Fibroblast of the aortic adventitia (primary cell): ENCODE results near the gene CERS3. TPM values are rescaled to one million over a fixed set of nuclear protein-coding genes. Genes with fewer than 3 reads are reported as not detected.

Source experiments
- DNase-seq: peaks from one replicate; pipeline ENCODE4 v3.0.0-alpha.2; 2010; ENCODE audit warnings: low read depth
- H3K4me3 ChIP-seq: 2 replicates; pipeline ENCODE4 v1.5.1; 2011; ENCODE audit warnings: low read depth, mild to moderate bottlenecking, control low read depth, low read length, moderate library complexity
- total RNA-seq: library from RNA; depleted of rRNA; stranded (reverse); fragments of >200 nt; gene quantifications from 2 replicates; pipeline ENCODE4 v1.2.3, GENCODE V29; 2012; ENCODE audit warnings: low replicate concordance
- TF ChIP-seq, protein P1 (sequence below): IDR thresholded peaks from 2 replicates; pipeline ENCODE4 v1.5.1; 2011; ENCODE audit warnings: mild to moderate bottlenecking, low read length, control low read depth, inconsistent platforms; ENCODE audit not compliant: insufficient read depth

The CERS3 gene
- total RNA-seq, 1 donor: not detected

DNA sequence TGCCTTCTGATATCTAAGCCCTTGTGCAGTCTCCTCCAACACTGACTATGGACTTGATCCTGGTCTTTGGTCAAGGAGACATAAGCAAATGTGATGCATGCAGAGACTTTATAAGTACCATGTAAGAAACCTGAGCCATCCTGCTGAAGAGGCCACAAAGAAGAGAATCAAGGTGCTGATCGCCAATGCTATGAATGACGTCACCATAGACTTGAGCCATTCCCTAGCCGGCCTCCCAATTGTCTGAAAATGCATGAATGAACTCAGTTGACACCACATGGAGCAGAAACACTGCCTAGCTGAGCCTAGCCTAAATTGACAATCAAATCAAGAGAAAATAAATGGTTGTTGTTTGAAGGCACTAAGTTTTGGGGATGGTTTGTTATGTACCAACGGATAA lies 51.9 kb downstream of the CERS3 start:
- no peak for DNase-seq
- TF ChIP-seq, protein P1, sequence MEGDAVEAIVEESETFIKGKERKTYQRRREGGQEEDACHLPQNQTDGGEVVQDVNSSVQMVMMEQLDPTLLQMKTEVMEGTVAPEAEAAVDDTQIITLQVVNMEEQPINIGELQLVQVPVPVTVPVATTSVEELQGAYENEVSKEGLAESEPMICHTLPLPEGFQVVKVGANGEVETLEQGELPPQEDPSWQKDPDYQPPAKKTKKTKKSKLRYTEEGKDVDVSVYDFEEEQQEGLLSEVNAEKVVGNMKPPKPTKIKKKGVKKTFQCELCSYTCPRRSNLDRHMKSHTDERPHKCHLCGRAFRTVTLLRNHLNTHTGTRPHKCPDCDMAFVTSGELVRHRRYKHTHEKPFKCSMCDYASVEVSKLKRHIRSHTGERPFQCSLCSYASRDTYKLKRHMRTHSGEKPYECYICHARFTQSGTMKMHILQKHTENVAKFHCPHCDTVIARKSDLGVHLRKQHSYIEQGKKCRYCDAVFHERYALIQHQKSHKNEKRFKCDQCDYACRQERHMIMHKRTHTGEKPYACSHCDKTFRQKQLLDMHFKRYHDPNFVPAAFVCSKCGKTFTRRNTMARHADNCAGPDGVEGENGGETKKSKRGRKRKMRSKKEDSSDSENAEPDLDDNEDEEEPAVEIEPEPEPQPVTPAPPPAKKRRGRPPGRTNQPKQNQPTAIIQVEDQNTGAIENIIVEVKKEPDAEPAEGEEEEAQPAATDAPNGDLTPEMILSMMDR: no peak
- no peak overlapping the region for H3K4me3 ChIP-seq

DNA sequence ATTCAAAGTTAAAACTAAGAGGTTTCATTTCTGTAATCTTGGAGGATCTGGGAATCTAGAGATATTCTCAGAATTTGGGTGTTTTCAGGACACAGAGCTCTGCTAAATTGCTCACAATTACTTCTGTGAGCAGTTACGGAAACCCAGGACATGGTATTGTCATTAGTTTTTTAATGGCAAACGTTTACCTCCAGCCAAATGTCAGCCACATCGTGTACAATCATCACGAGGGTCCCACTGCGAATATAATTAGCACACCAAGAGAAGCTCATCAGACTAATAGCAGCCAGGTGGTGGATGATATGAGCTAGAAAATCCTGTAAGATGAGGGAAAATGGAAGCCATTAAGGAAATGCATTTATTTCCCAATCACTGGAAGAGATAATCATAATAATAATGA lies 56.0 kb downstream of the CERS3 start:
- DNase-seq: no peak
- H3K4me3 ChIP-seq: no peak overlapping the region
- TF ChIP-seq, protein P1: no peak

DNA sequence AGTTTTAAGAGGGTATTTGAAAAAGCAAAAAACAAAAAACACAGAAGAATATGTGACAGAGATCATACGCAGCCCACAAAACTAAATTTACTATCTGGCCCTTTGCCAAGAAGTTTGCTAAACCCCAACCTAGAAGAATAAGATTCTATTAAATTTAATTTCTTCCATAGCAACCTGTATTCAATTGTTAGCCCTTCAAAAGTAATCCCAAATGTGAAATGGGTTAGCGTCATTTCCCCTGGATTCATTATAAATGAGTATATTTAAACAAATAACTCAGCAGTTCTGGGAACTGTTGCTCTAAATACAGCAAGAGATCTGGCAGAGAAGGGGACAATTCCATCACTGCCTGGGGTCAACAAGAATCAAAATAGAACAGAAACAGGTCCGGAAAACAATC lies 56.8 kb downstream of the CERS3 start:
- DNase-seq: no peak
- H3K4me3 ChIP-seq: no peak overlapping the region
- TF ChIP-seq, protein P1: no peak

DNA sequence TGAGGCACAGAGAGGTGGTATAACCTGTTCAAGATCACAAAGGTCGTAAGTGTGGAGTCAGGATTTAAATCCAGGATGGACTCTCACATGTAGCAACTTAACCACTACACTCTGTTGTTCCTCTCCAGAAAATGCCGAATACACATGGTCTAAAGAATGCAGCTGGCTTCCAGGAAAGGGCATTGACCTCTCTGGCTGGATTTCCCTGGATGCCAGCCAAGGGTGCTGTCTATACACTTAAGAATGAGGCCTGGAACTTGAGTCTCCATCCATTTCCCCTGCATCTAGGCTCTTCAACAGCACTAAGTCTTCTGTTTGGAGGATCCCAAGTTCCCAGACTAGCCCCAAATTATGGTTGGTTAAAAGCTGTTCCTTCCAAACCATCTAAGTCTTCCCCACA lies 60.5 kb downstream of the CERS3 start:
- H3K4me3 ChIP-seq: no peak overlapping the region
- TF ChIP-seq, protein P1: no peak
- peak; percentile 20 for DNase-seq

DNA sequence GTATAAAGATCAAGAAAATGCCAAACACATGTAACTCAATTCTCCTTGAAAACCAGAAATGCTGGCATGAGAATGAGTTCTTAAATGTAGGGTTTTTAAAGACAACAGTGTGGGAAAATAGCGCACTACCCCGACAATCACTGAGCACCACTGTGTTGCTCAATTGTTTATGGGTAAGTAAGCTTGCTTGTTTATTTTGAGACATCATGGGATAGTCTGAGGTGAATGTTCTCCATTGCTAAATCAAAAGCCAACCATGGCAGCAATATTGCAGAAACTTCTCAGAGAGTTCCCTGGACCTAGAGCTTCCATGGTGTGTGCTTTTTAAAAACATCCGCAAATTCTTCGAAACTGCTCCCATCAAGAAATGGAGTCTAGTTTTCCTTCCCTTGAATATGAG lies 62.7 kb downstream of the CERS3 start:
- TF ChIP-seq, protein P1: no peak
- DNase-seq: no peak
- H3K4me3 ChIP-seq: no peak overlapping the region

DNA sequence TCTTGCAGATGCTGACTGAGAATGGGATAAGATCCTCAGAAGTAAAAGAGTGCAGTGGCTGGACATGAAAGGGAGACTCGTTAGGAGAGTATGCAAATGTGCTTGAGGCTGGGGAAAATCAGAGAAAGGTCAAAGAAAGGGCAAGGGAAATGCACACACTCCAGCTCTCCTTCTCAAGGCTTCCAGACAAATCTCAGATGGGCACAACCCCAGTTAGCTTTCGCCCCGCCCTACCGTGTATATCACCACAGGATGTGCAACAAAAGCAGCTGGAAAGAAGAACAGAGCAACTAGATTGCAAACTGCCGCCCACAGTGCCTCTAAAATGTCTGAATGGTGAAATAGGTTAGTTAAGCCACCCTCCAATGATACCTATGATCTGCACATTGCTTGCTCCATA lies 63.9 kb downstream of the CERS3 start:
- no peak overlapping the region for H3K4me3 ChIP-seq
- no peak for DNase-seq
- TF ChIP-seq, protein P1: no peak

DNA sequence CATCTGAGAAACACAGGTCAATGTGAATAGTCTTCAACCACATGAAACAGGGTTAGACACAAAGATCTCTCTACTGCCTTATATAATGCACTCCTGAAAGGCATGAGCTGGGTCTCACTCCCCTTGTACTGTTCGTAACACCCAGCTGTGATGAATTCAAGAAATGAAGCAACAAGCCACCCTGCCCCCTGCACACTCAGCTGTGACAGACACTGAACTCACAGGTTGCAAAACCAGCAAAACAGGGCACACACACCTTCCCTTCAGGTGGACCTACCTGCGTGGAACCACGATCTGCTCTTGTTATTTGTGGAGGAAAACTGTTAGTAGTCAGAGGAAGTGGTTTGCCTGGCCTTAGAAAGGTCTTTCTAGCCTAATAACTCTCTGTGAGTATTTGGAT lies 64.5 kb downstream of the CERS3 start:
- H3K4me3 ChIP-seq: no peak overlapping the region
- TF ChIP-seq, protein P1: no peak
- DNase-seq: no peak
